Lung (tissue), 12 donors: ENCODE results near the gene THSD7B. TPM values are rescaled to one million over a fixed set of nuclear protein-coding genes. Genes with fewer than 3 reads are reported as not detected.

Experiments
- ATAC-seq: fragments of 200-7000 bp; cut with Tn5 transposase; one replicate; pipeline ENCODE4 v1.9.1; 2020; ENCODE audit warnings: moderate number of reproducible peaks; ENCODE audit not compliant: insufficient read depth, low FRiP score
- DNase-seq, 3 donors: peaks; one replicate each; pipeline ENCODE4 v3.0.0-alpha.2; 2013 to 2017
- H3K27ac ChIP-seq, 2 donors: one replicate each; pipeline ENCODE4 v1.5.1; 2013; ENCODE audit warnings: mild to moderate bottlenecking in 2 of 2, moderate library complexity in 2 of 2, control low read depth in 1 of 2, inconsistent platforms in 1 of 2, low read depth in 1 of 2, low read length in 1 of 2
- H3K27me3 ChIP-seq, 3 donors: one replicate each; pipeline ENCODE4 v1.5.1; 2013; ENCODE audit warnings: low read length in 2 of 3; ENCODE audit not compliant: control insufficient read depth in 3 of 3, insufficient read depth in 3 of 3
- H3K36me3 ChIP-seq, 4 donors: one replicate each; pipeline ENCODE4 v1.5.1; 2013; ENCODE audit warnings: low read length in 4 of 4, mild to moderate bottlenecking in 1 of 4, moderate library complexity in 1 of 4; ENCODE audit not compliant: control insufficient read depth in 4 of 4, insufficient read depth in 4 of 4
- H3K4me1 ChIP-seq, 5 donors: one replicate each; pipeline ENCODE4 v1.5.1; 2013; ENCODE audit warnings: low read length in 5 of 5, mild to moderate bottlenecking in 2 of 5, moderate library complexity in 1 of 5; ENCODE audit not compliant: control insufficient read depth in 5 of 5, insufficient read depth in 5 of 5
- H3K4me3 ChIP-seq: one replicate; pipeline ENCODE4 v1.5.1; 2013; ENCODE audit warnings: mild to moderate bottlenecking, control low read depth, moderate library complexity
- H3K9ac ChIP-seq, 2 donors: one replicate each; pipeline ENCODE4 v1.5.1; 2013; ENCODE audit warnings: low read length in 2 of 2, control low read depth in 1 of 2; ENCODE audit not compliant: insufficient read depth in 1 of 2
- H3K9me3 ChIP-seq, 4 donors: one replicate each; pipeline ENCODE4 v1.5.1; 2013; ENCODE audit warnings: low read length in 3 of 4, mild to moderate bottlenecking in 1 of 4, moderate library complexity in 1 of 4; ENCODE audit not compliant: control insufficient read depth in 4 of 4, insufficient read depth in 3 of 4
- CTCF ChIP-seq: IDR thresholded peaks from 2 replicates; pipeline ENCODE4 v1.5.1; 2012; ENCODE audit warnings: mild to moderate bottlenecking; ENCODE audit errors: control extremely low read depth, extremely low read depth
- WGBS, 2 donors: extraction: QIAGEN DNeasy Blood & Tissue Kit; methylation state at CpG; one replicate each; pipeline ENCODE4 v1.1.7; 2013; 5-methylcytosine and 5-hydroxymethylcytosine counted together
- polyA plus RNA-seq, 2 donors: library from polyadenylated mRNA; stranded (reverse); fragments of 200-250 nt; gene quantifications; one replicate each; pipeline ENCODE4 v1.2.1, GENCODE V29; 2013
- total RNA-seq, 2 donors: library from RNA; depleted of rRNA in 1 of 2; stranded (reverse); fragments of >200 nt in 1 of 2; gene quantifications; one replicate each; pipeline ENCODE4 v1.2.1, GENCODE V29; 2014 to 2021
- donor health status: control.
- donor health status: control.
- donor health status: Bipolar disorder and iron deficiency.
- donor health status: healthy.
- donor health status: DM: yes; HTN: yes; CAD: no.

The THSD7B gene
- total and polyA plus RNA-seq, 4 donors = 0.03 to 8.2 (median 0.14) TPM

GRCh38 chr2:137047369-137047768 is 282.0 kb downstream of the THSD7B start:
- H3K9ac ChIP-seq = no peak overlapping the region
- no peaks in the 10 kb centered on the region for H3K4me1 ChIP-seq
- DNase-seq (no peak), ATAC-seq (no peak)
- WGBS, 2 donors = 87 to 88% methylated on average over 5 of the region's 5 CpGs
- H3K9me3 ChIP-seq = no peaks in the 10 kb centered on the region
- H3K4me3 ChIP-seq = no peak overlapping the region
- no peaks in the 10 kb centered on the region for H3K27me3 ChIP-seq
- no peak for TF ChIP-seq CTCF
- no peak overlapping the region for H3K27ac ChIP-seq
- H3K36me3 ChIP-seq = no peaks in the 10 kb centered on the region

DNA sequence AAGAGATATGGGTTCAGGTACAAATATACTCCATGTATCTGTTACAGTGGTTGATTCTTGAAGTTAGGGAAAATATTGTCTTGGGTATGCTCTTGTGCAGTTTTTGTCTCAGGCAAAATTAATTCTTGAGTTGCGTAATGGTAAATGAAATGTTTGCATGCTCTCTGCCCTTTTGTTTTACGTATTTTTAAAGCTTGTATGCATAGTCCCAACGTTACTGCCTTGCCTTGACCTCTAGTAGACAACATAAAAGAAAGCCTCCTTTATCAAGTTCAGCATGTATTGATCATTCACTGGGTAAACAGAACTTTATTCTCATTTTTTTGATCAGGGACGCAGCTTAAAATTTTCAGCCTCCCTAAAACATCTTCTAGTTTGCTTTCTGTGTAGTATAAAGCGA is 283.1 kb downstream of the THSD7B start:
- Histone ChIP-seq H3K9me3 (no peaks in the 10 kb centered on the region), H3K4me3 (no peak overlapping the region), H3K27ac (no peak overlapping the region), H3K4me1 (no peaks in the 10 kb centered on the region), H3K36me3 (no peaks in the 10 kb centered on the region), H3K27me3 (no peaks in the 10 kb centered on the region), H3K9ac (no peak overlapping the region)
- DNase-seq = no peak
- ATAC-seq = no peak
- TF ChIP-seq CTCF = no peak
- 75 to 82% methylated on average over 5 of the region's 5 CpGs for whole genome bisulfite sequencing, 2 donors

DNA sequence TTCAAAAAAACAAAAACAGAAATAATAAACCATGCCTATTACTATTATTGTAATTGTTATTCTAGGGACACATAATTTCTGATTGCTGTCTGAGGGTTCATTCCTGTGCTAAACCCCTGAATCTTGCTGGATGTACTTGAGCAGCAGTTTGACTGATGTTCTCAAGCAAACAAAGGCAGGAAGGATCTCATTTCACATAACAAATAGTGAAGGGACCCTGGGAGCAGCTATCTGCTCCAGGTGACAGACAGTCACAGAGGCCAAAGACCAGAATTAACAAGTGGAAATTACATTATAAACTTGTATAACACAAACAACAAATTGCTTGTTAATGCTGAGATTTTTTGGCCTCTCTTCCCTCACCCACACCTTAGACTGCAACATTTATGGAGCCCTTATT is 284.2 kb downstream of the THSD7B start:
- Histone ChIP-seq H3K27me3 (no peaks in the 10 kb centered on the region), H3K4me1 (no peaks in the 10 kb centered on the region), H3K27ac (no peak overlapping the region), H3K9me3 (no peaks in the 10 kb centered on the region), H3K4me3 (no peak overlapping the region), H3K36me3 (no peaks in the 10 kb centered on the region), H3K9ac (no peak overlapping the region)
- DNase-seq (no peak), ATAC-seq (no peak)
- TF ChIP-seq CTCF = no peak

GRCh38 chr2:137050949-137051348 is 285.6 kb downstream of the THSD7B start:
- ATAC-seq (no peak), DNase-seq (no peak)
- 88 to 89% methylated on average over 2 of the region's 2 CpGs for WGBS, 2 donors
- Histone ChIP-seq H3K27ac (no peak overlapping the region), H3K4me3 (no peak overlapping the region), H3K9me3 (no peaks in the 10 kb centered on the region), H3K9ac (no peak overlapping the region), H3K27me3 (no peaks in the 10 kb centered on the region), H3K36me3 (no peaks in the 10 kb centered on the region), H3K4me1 (no peaks in the 10 kb centered on the region)
- no peak for TF ChIP-seq CTCF
